ENCODE data around the gene VAPB.
"Not testable (repeated sequence)": the region's sequence is repeated elsewhere in the genome, so short reads cannot be mapped to it uniquely, and the experiment has no call there.

The VAPB gene

GRCh38 chr20:58388882-58389323 lies at the start of gene VAPB:
Gene VAPB (plus strand): TSS chr20:58389229. CDS start chr20:58389460, 231 bp downstream.
- DNase-seq, result peak; percentile 97

- DNase-seq, result no peak
Observed at GRCh38 chr20:58339741-58340140, 49.3 kb upstream of the VAPB start.

GRCh38 chr20:58340151-58340550 lies 48.9 kb upstream of the VAPB start:
- no peak for DNase-seq

- no peak for DNase-seq
Observed at GRCh38 chr20:58340853-58341252, 48.2 kb upstream of the VAPB start.

GRCh38 chr20:58342104-58342945 lies 46.7 kb upstream of the VAPB start:
- no peak for DNase-seq

- no peak for DNase-seq
Observed at GRCh38 chr20:58344741-58345140, 44.3 kb upstream of the VAPB start.

GRCh38 chr20:58349570-58349969 lies 39.5 kb upstream of the VAPB start:
- no peak for DNase-seq

GRCh38 chr20:58352468-58352867 lies 36.6 kb upstream of the VAPB start:
- DNase-seq, result no peak

GRCh38 chr20:58359441-58359840 lies 29.6 kb upstream of the VAPB start:
- DNase-seq, result no peak

- DNase-seq, result no peak
Observed at GRCh38 chr20:58360936-58361335, 28.1 kb upstream of the VAPB start.

GRCh38 chr20:58361481-58362205 lies 27.4 kb upstream of the VAPB start:
- no peak for DNase-seq

GRCh38 chr20:58362206-58362516 lies 26.9 kb upstream of the VAPB start:
- DNase-seq, result no peak

- no peak for DNase-seq
Observed at GRCh38 chr20:58362970-58363369, 26.1 kb upstream of the VAPB start.

GRCh38 chr20:58366866-58367265 lies 22.2 kb upstream of the VAPB start:
- no peak for DNase-seq

GRCh38 chr20:58372806-58373205 lies 16.2 kb upstream of the VAPB start:
- DNase-seq, result no peak

GRCh38 chr20:58373296-58373695 lies 15.7 kb upstream of the VAPB start:
- DNase-seq, result not testable (repeated sequence)

- DNase-seq, result no peak
Observed at GRCh38 chr20:58374027-58374850, 14.8 kb upstream of the VAPB start.

GRCh38 chr20:58374906-58375758 lies 13.9 kb upstream of the VAPB start:
- DNase-seq, result peak; percentile 40

GRCh38 chr20:58375759-58376352 lies 13.2 kb upstream of the VAPB start:
- no peak for DNase-seq

- DNase-seq, result no peak
Observed at GRCh38 chr20:58377017-58377416, 12.0 kb upstream of the VAPB start.

GRCh38 chr20:58377766-58378401 lies 11.1 kb upstream of the VAPB start:
- no peak for DNase-seq

- no peak for DNase-seq
Observed at GRCh38 chr20:58378704-58379103, 10.3 kb upstream of the VAPB start.

All from NCI-H2107 (cell line).